ENCODE data around the gene DMRTA1.

DNA sequence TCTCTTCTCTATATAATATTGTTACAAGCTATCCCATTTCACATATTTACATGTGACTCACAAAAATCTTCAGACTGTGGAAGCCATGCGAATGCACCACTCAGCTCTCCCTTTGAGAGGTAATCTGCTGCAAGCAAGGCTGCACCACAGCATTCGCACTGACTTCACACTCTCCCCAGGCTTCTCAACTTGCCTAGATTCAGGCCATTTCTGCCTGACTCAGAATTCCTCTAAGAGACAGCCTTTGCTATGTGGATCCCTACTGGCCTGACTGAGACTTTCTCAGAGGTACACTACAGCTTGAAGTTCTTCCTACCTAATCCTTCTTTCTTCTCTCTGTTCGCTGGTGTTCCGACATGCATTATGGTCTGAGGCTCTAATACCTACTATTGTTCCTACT is 21.1 kb upstream of the DMRTA1 start:
- TF ChIP-seq, protein P1, sequence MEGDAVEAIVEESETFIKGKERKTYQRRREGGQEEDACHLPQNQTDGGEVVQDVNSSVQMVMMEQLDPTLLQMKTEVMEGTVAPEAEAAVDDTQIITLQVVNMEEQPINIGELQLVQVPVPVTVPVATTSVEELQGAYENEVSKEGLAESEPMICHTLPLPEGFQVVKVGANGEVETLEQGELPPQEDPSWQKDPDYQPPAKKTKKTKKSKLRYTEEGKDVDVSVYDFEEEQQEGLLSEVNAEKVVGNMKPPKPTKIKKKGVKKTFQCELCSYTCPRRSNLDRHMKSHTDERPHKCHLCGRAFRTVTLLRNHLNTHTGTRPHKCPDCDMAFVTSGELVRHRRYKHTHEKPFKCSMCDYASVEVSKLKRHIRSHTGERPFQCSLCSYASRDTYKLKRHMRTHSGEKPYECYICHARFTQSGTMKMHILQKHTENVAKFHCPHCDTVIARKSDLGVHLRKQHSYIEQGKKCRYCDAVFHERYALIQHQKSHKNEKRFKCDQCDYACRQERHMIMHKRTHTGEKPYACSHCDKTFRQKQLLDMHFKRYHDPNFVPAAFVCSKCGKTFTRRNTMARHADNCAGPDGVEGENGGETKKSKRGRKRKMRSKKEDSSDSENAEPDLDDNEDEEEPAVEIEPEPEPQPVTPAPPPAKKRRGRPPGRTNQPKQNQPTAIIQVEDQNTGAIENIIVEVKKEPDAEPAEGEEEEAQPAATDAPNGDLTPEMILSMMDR (IDR thresholded peaks at IDR 0.05), result no peak
- no peak for TF ChIP-seq POLR2A (IDR thresholded peaks at IDR 0.05)

Data from uterus (tissue), 2 donors.